Measurements from ENCODE around the gene CRYGS. TPM values are rescaled to one million over a fixed set of nuclear protein-coding genes. Genes with fewer than 3 reads are reported as not detected.
A peak's percentile ranks its signal among the peaks of the same experiment; 100 is the strongest.

The CRYGS gene
- total RNA-seq, 2 experiments from 2014 or later = 3.5 to 7.0 TPM

DNA sequence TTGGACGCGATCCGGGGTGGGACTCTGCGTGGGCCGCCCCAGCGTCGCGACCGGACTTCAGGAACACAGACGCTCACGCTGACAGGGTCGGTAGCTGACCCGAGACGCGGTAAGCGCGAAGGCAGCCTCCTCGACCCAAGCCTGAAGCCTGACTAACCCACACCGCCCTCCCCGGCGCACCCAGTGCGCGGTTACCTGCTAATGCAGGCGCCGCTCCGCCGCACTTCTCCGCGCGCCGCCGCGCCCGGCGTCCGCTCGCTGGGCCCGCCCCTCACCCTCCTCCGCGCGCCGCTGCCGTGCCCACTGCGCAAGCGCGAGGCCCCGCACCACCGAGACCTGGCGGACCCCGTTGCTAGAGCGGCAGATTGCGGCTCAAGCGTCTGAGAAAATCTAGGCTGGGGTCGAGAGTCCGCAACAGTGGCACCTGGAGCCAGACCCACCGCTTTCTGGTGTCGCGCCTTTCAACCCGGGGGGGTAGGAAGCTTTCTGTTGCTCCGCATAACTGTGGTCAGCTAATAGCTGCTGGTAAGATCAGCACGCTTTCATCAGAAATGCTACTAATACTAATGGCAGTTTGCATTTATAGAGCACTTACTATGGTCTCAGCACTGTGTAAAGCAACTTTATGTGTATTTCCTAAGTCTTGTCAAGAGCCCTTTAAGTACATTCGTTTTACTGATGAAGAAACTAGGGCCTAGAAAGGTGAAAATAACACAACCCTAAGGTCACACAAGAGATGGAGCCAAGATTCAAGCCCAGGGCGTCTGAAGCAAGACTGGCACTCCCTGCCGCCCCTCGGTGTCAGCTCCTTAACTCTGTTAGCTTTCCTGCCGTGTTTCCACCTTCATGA is 23.1 kb upstream of the CRYGS start, which contains the start of gene TBCCD1:
TBCCD1 (minus strand) TSS at position 268 of the 850 bp plus-strand sequence. CDS start 3,010 bp downstream, outside the sequence.
- Histone ChIP-seq H3K36me3 (ENCODE audit: insufficient read depth, low read length) (peaks cover 26% of the 10 kb centered on the region), H2AFZ (ENCODE audit: low read length) (peak within 1 kb of the TSS; percentile 97), H3K9me2 (ENCODE audit: insufficient read depth, low read length) (no peaks in the 10 kb centered on the region), H3K79me2 (ENCODE audit: insufficient read depth, low read depth, low read length) (peaks cover 60% of the 10 kb centered on the region), H3K9me3 (ENCODE audit: low read length) (no peaks in the 10 kb centered on the region), H3K4me2 (ENCODE audit: low read length) (peak within 1 kb of the TSS; percentile 100), H3K27ac (ENCODE audit: low read depth, low read length, poor library complexity, severe bottlenecking) (peak within 1 kb of the TSS; percentile 79), H3K4me3 (ENCODE audit: low read depth, low read length, poor library complexity, severe bottlenecking) (peak within 1 kb of the TSS; percentile 80), H4K20me1 (ENCODE audit: insufficient read depth, low read length) (no peaks in the 10 kb centered on the region), H3K4me1 (ENCODE audit: insufficient read depth, low read length, poor library complexity, severe bottlenecking) (peaks cover 27% of the 10 kb centered on the region)
- ChIA-PET POLR2A (interaction anchor here (0.6 to 1.7 kb wide), 12 partner anchors 10 to 1183 kb away, joined by 3 to 6 read pairs (median 4); partner anchors contain the start of gene EIF4A2), CTCF (ENCODE audit: unreplicated experiment) (interaction anchor here (0.8 to 1.3 kb wide), 2 partner anchors 33 to 49 kb away, joined by 3 read pairs; no protein-coding TSS in a partner anchor)
- BruUV-seq (replicated peaks) = TSS peak; percentile 74
- TF ChIP-seq, protein P1, sequence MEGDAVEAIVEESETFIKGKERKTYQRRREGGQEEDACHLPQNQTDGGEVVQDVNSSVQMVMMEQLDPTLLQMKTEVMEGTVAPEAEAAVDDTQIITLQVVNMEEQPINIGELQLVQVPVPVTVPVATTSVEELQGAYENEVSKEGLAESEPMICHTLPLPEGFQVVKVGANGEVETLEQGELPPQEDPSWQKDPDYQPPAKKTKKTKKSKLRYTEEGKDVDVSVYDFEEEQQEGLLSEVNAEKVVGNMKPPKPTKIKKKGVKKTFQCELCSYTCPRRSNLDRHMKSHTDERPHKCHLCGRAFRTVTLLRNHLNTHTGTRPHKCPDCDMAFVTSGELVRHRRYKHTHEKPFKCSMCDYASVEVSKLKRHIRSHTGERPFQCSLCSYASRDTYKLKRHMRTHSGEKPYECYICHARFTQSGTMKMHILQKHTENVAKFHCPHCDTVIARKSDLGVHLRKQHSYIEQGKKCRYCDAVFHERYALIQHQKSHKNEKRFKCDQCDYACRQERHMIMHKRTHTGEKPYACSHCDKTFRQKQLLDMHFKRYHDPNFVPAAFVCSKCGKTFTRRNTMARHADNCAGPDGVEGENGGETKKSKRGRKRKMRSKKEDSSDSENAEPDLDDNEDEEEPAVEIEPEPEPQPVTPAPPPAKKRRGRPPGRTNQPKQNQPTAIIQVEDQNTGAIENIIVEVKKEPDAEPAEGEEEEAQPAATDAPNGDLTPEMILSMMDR (conservative IDR thresholded peaks at IDR 0.05; ENCODE audit: low read length) = no peak
- no peak for TF ChIP-seq EZH2phosphoT487 (IDR thresholded peaks at IDR 0.05; ENCODE audit: borderline replicate concordance, low read depth, low read length)
- peak; percentile 94 for DNase-seq (ENCODE audit: low spot score)
- intact Hi-C loops (cut with micrococcal nuclease; ENCODE audit: unreplicated experiment) = loop anchor here (5.0 kb wide), 2 partner anchors 240 to 630 kb away; partner anchors contain the start of genes RFC4 and TRA2B

- no peaks in the 10 kb centered on the region for H3K9me2 ChIP-seq (ENCODE audit: insufficient read depth, low read length)
- DNase-seq (ENCODE audit: low spot score) = no peak
- no TSS peak for BruUV-seq (replicated peaks)
- intact Hi-C loops (cut with micrococcal nuclease; ENCODE audit: unreplicated experiment) = loop anchor here (5.0 kb wide), 2 partner anchors 241 to 629 kb away; partner anchors contain the start of genes RFC4 and TRA2B
- peak overlapping the region; percentile 80 for H2AFZ ChIP-seq (ENCODE audit: low read length)
- H4K20me1 ChIP-seq (ENCODE audit: insufficient read depth, low read length) = no peaks in the 10 kb centered on the region
- H3K4me3 ChIP-seq (ENCODE audit: low read depth, low read length, poor library complexity, severe bottlenecking) = peak overlapping the region; percentile 80
- H3K4me1 ChIP-seq (ENCODE audit: insufficient read depth, low read length, poor library complexity, severe bottlenecking) = peaks cover 23% of the 10 kb centered on the region
- H3K9me3 ChIP-seq (ENCODE audit: low read length) = no peaks in the 10 kb centered on the region
- H3K79me2 ChIP-seq (ENCODE audit: insufficient read depth, low read depth, low read length) = peaks cover 54% of the 10 kb centered on the region
- peaks cover 27% of the 10 kb centered on the region for H3K36me3 ChIP-seq (ENCODE audit: insufficient read depth, low read length)
- CTCF ChIA-PET (ENCODE audit: unreplicated experiment) = interaction anchor here (1.0 kb wide), 1 partner anchor 56 kb away, joined by 3 read pairs; no protein-coding TSS in a partner anchor
- H3K27ac ChIP-seq (ENCODE audit: low read depth, low read length, poor library complexity, severe bottlenecking) = peak overlapping the region; percentile 79
- peak overlapping the region; percentile 100 for H3K4me2 ChIP-seq (ENCODE audit: low read length)
- TF ChIP-seq, protein P1 (conservative IDR thresholded peaks at IDR 0.05; ENCODE audit: low read length) = no peak
- TF ChIP-seq EZH2phosphoT487 (IDR thresholded peaks at IDR 0.05; ENCODE audit: borderline replicate concordance, low read depth, low read length) = no peak
- POLR2A ChIA-PET = interaction anchor here (0.7 to 2.0 kb wide), 7 partner anchors 9 to 50 kb away, joined by 4 to 7 read pairs (median 4); no protein-coding TSS in a partner anchor
Measured at GRCh38 chr3:186566772-186567071, 22.5 kb upstream of the CRYGS start.

Data from OCI-LY7 (cell line).